ENCODE data around the gene AKAP6.

GRCh38 chr14:32364941-32365340 lies 35.8 kb downstream of the AKAP6 start:
- TF ChIP-seq POLR2AphosphoS5 (IDR thresholded peaks at IDR 0.05; ENCODE audit: low read depth, low read length) (no peak), TAF1 (IDR thresholded peaks at IDR 0.05; ENCODE audit: borderline replicate concordance, low read depth, low read length) (no peak), POLR2A (IDR thresholded peaks at IDR 0.05; ENCODE audit: low read depth, low read length) (no peak)
